A549 treated with AZD9567 at 1 μM for 4 hours (cell line): ENCODE data around the gene IRAK1. TPM values are rescaled to one million over a fixed set of nuclear protein-coding genes. Genes with fewer than 3 reads are reported as not detected.

Experiments
- total RNA-seq: library from RNA; stranded (reverse); fragments of 200-300 nt; extraction: Qiagen RNA extraction; gene quantifications from 5 replicates; pipeline ENCODE4 v1.2.3, GENCODE V29; 2022; ENCODE audit not compliant: insufficient read depth

Gene IRAK1
- total RNA-seq: 191 to 220 TPM (median 203 TPM) in 5 replicates

GRCh38 chrX:154019633-154020528 lies at the start of gene IRAK1:
IRAK1 (minus strand) TSS chrX:154019902; CDS start chrX:154019812, 90 bp downstream.

GRCh38 chrX:153972368-153973126 lies 47.2 kb downstream of the IRAK1 start, which contains the start of gene TMEM187:
TMEM187 (plus strand) TSS chrX:153972754; CDS start chrX:153982063, 9,309 bp downstream.

GRCh38 chrX:153971450-153972367 lies 48.0 kb downstream of the IRAK1 start, which contains the start of gene HCFC1:
HCFC1 (minus strand) TSS chrX:153971818; CDS start chrX:153970840, 978 bp downstream.

Other genes starting within 250 kb of the IRAK1 start
- gene SRPK3, start 238.9 kb downstream of the IRAK1 start, total RNA-seq: 0.10 to 0.16 TPM in 2 of 5 replicates, not detected in the others
- 60.5 to 64.8 TPM (median 60.9 TPM) in 5 replicates for gene IDH3G, start 225.5 kb downstream of the IRAK1 start, total RNA-seq
- gene SSR4, start 225.2 kb downstream of the IRAK1 start, total RNA-seq: 326 to 447 TPM (median 414 TPM) in 5 replicates
- gene PDZD4, start 189.4 kb downstream of the IRAK1 start, total RNA-seq: 2.7 to 3.6 TPM (median 3.2 TPM) in 5 replicates
- gene L1CAM, start 133.7 kb downstream of the IRAK1 start, total RNA-seq: 9.4 to 21.1 TPM (median 19.4 TPM) in 5 replicates
- gene AVPR2, start 115.2 kb downstream of the IRAK1 start, total RNA-seq: not detected in 5 replicates
- gene ARHGAP4, start 93.6 kb downstream of the IRAK1 start, total RNA-seq: 1.3 to 2.2 TPM (median 2.0 TPM) in 4 of 5 replicates, not detected in the other
- 188 to 246 TPM (median 219 TPM) in 5 replicates for gene NAA10, start 84.9 kb downstream of the IRAK1 start, total RNA-seq
- 0.22 TPM in 1 of 5 replicates, not detected in the others for gene RENBP, start 75.3 kb downstream of the IRAK1 start, total RNA-seq
- gene HCFC1, start 48.1 kb downstream of the IRAK1 start, total RNA-seq: 35.4 to 41.3 TPM (median 35.6 TPM) in 5 replicates
- gene TMEM187, start 47.1 kb downstream of the IRAK1 start, total RNA-seq: 5.8 to 12.2 TPM (median 7.4 TPM) in 5 replicates
- gene MECP2, start 77.8 kb upstream of the IRAK1 start, total RNA-seq: 16.6 to 22.0 TPM (median 19.4 TPM) in 5 replicates
- gene OPN1LW, start 124.3 kb upstream of the IRAK1 start, total RNA-seq: not detected in 5 replicates
- not detected in 5 replicates for gene OPN1MW, start 162.7 kb upstream of the IRAK1 start, total RNA-seq
- gene OPN1MW2, start 199.9 kb upstream of the IRAK1 start, total RNA-seq: not detected in 5 replicates
- not detected in 5 replicates for gene OPN1MW3, start 237.7 kb upstream of the IRAK1 start, total RNA-seq